ENCODE results near the gene GINS2. TPM values are rescaled to one million over a fixed set of nuclear protein-coding genes. Genes with fewer than 3 reads are reported as not detected.

Gene GINS2
- total and polyA plus RNA-seq, 2 donors (not counting 3 experiments of a cell fraction or from before 2014, with no cell fraction given), result 10.4 to 24.1 TPM

DNA sequence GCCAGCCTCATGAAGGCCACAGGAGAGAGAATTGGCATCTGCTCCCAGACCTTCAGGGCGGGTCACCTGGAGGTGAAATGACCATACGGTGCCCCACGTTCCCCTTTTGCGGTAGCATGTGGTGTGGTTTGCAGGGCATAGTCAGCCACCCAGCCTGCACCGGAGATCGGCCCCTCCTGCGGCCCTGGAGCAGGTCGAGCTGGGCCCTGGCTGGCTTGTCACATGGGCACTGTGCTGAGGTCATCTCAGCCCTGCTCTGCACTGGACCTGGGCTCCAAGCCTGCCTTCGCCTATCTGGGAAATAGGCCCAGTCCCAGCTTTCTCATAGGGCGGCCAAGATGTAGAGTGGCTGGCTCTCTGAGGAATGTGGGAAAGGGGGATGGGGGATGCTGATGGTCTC, 59.4 kb downstream of the GINS2 start:
- H3K9me3 ChIP-seq (replicated peaks; ENCODE audit: control insufficient read depth, insufficient read depth, low read length), result no peaks in the 10 kb centered on the region
- TF ChIP-seq CTCF (IDR thresholded peaks at IDR 0.05; ENCODE audit: extremely low read depth in 1 of 2, insufficient read depth in 1 of 2, low read depth in 1 of 2, low read length in 2 of 2) (no peak), MYC (IDR thresholded peaks at IDR 0.05; ENCODE audit: low read depth, low read length) (no peak), POLR2A (IDR thresholded peaks at IDR 0.05; ENCODE audit: low read depth, low read length) (no peak), JUN (IDR thresholded peaks at IDR 0.05; ENCODE audit: borderline replicate concordance, insufficient read depth, insufficient read length, low read depth) (no peak), EZH2 (IDR thresholded peaks at IDR 0.05; ENCODE audit: borderline replicate concordance, low read depth, low read length, severe bottlenecking) (no peak), GATA2 (IDR thresholded peaks at IDR 0.05; ENCODE audit: insufficient read depth, insufficient read length, low read depth, low read length) (no peak), FOS (IDR thresholded peaks at IDR 0.05; ENCODE audit: borderline replicate concordance, insufficient read depth, low read length) (no peak), POLR2AphosphoS5 (IDR thresholded peaks at IDR 0.05; ENCODE audit: insufficient read depth, low read depth, low read length) (no peak), MAX (IDR thresholded peaks at IDR 0.05; ENCODE audit: insufficient read depth, insufficient read length) (no peak)
- no peaks in the 10 kb centered on the region for H3K4me1 ChIP-seq (ENCODE audit: control insufficient read depth, extremely low read depth, insufficient read depth, low read length)
- no peak overlapping the region for H3K27ac ChIP-seq (ENCODE audit: insufficient read depth, low read depth, low read length)
- H2AFZ ChIP-seq (ENCODE audit: low read depth, low read length), result no peak overlapping the region
- no TSS peak for BruUV-seq (replicated peaks)
- dilution Hi-C loops (cut with MboI; ENCODE audit: extremely low pct_ligation_motif_present, low sequenced_read_pairs) (no loop called here), intact Hi-C loops (cut with micrococcal nuclease) (no loop called here)
- DNase-seq (ENCODE audit: low read depth, low spot score), result no peak
- no peaks in the 10 kb centered on the region for H3K79me2 ChIP-seq (ENCODE audit: control insufficient read depth, insufficient read depth, low read length)
- no peaks in the 10 kb centered on the region for H4K20me1 ChIP-seq (replicated peaks; ENCODE audit: control insufficient read depth, extremely low read depth, insufficient read depth, low read length)
- no peaks in the 10 kb centered on the region for H3K9me1 ChIP-seq (replicated peaks; ENCODE audit: control insufficient read depth, extremely low read depth, insufficient read depth, low read length)
- CTCF ChIA-PET, result interaction anchor here (1.3 to 3.1 kb wide), 2 partner anchors 9 to 13 kb away, joined by 3 to 12 read pairs; no protein-coding TSS in a partner anchor
- H3K4me3 ChIP-seq (replicated peaks in 1 of 3; ENCODE audit: insufficient read depth in 1 of 3, low read depth in 1 of 3, low read length in 3 of 3), result no peak overlapping the region
- no peak for FAIRE-seq
- H3K4me2 ChIP-seq (ENCODE audit: insufficient read depth, low read length), result no peak overlapping the region
- no peaks in the 10 kb centered on the region for H3K36me3 ChIP-seq (ENCODE audit: control insufficient read depth in 2 of 2, extremely low read depth in 1 of 2, insufficient read depth in 2 of 2, low read length in 2 of 2)
- no peaks in the 10 kb centered on the region for H3K27me3 ChIP-seq (ENCODE audit: control insufficient read depth in 2 of 2, insufficient read depth in 2 of 2, low read length in 2 of 2)
- no peak overlapping the region for H3K9ac ChIP-seq (replicated peaks; ENCODE audit: extremely low read depth, insufficient read depth, low read length)
- POLR2A ChIA-PET, result no interaction called here

Measured in endothelial cell of umbilical vein (primary cell).